ENCODE results near the gene SLC45A1. TPM values are rescaled to one million over a fixed set of nuclear protein-coding genes. Genes with fewer than 3 reads are reported as not detected.

The SLC45A1 gene
- total RNA-seq, 1 experiment from 2014 or later = not detected

DNA sequence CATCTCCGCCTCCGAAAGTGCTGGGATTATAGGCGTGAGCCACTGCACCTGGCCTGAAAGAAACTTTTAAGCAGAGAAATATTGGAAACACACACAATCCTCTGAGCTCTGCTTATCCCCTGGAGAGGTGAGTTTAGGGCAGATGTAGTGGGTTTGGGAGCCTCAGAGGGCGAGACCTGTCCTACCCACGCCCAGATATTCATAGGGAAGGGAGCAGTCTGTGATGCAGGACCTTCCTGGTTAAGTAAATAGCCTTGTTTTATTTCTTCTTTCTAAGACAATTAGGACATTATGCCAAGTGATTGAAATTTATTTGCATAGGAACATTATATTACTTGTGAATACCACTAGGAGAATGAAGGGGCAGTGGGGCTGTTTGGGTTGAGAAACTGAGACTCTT, 18.0 kb upstream of the SLC45A1 start:
- Histone ChIP-seq H3K27me3 (ENCODE audit: low read length) (no peaks in the 10 kb centered on the region), H2AFZ (ENCODE audit: low read length) (no peak overlapping the region), H3K4me3 (ENCODE audit: low read length) (no peak overlapping the region), H3K4me1 (ENCODE audit: low read length) (no peaks in the 10 kb centered on the region), H3K79me2 (ENCODE audit: low read length) (no peaks in the 10 kb centered on the region), H3K9me2 (replicated peaks; ENCODE audit: insufficient read depth, low read length) (no peaks in the 10 kb centered on the region), H3K27ac (ENCODE audit: low read length) (no peak overlapping the region), H4K20me1 (ENCODE audit: insufficient read depth, low read depth, low read length) (no peaks in the 10 kb centered on the region), H3K9me3 (ENCODE audit: low read length) (no peaks in the 10 kb centered on the region), H3K9ac (ENCODE audit: low read length) (no peak overlapping the region), H3K4me2 (ENCODE audit: low read depth, low read length, poor library complexity, severe bottlenecking) (no peak overlapping the region), H3K36me3 (ENCODE audit: insufficient read depth, low read length) (no peaks in the 10 kb centered on the region)
- DNase-seq = no peak

DNA sequence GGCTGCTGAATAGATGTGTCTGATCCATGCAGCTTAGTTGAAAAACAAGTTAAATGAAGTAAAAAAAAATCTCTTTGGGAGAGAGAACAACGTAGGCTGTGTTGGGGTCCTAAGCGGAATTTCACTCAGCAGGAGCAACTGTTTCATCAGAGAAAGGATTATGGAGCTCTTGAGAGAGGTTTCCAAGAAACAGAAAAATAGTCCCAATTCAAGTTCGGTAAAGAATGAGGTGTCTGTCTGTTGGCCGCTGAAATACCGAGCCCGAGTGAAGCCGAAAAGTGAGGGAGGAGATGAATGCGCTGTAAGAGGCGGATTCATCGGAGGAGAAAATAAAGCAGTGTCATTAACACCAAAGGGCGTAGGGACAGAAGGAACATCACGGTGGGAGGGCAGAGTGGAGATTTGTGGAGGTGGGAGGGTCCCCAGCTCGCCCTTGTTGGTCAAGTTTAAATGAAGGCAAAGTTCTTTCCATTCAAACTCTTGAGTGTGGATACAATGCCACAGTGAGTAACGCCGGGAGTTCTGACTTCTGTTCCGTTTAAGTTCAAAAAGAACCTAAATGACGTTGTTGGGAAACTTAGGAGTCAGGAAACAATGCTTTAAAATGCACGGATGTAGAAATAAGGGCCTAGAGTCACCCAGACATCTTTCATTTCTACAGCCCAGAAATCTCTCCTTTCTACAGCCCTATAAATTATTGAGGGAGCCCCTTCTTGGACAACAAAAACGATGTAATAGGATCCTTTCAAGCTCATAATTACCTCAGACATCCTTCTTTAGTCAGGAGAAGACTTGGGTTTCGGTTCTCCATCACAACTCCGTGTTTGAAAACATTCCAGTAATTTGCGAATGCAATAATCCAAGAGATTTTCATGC, 15.6 kb upstream of the SLC45A1 start:
- H3K36me3 ChIP-seq (ENCODE audit: insufficient read depth, low read length) = no peaks in the 10 kb centered on the region
- H4K20me1 ChIP-seq (ENCODE audit: insufficient read depth, low read depth, low read length) = no peaks in the 10 kb centered on the region

DNA sequence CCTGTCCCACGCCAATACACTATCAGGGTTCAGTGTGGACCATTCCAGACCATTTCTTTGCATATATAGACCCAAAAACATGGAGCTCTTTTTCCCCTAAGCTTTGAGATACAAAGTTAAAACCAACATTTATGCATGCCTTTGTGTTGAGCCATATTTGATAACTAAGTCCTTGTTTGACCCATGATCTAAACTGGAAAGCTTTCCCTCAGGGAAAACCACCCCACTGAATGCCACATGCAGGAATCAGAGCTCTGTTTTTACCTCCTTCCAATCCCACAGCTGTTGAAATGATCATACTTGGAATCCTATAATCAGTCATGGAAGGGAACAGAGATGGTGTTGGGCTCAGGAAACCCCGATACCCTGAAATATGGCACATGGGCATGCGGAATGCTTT, 14.8 kb upstream of the SLC45A1 start:
- Histone ChIP-seq H2AFZ (ENCODE audit: low read length) (no peak overlapping the region), H3K36me3 (ENCODE audit: insufficient read depth, low read length) (no peaks in the 10 kb centered on the region), H4K20me1 (ENCODE audit: insufficient read depth, low read depth, low read length) (no peaks in the 10 kb centered on the region), H3K4me1 (ENCODE audit: low read length) (no peaks in the 10 kb centered on the region), H3K27ac (ENCODE audit: low read length) (no peak overlapping the region), H3K9me2 (replicated peaks; ENCODE audit: insufficient read depth, low read length) (no peaks in the 10 kb centered on the region), H3K4me2 (ENCODE audit: low read depth, low read length, poor library complexity, severe bottlenecking) (no peak overlapping the region), H3K79me2 (ENCODE audit: low read length) (no peaks in the 10 kb centered on the region), H3K9me3 (ENCODE audit: low read length) (no peaks in the 10 kb centered on the region), H3K27me3 (ENCODE audit: low read length) (no peaks in the 10 kb centered on the region), H3K9ac (ENCODE audit: low read length) (no peak overlapping the region), H3K4me3 (ENCODE audit: low read length) (no peak overlapping the region)
- DNase-seq = no peak

More for the DNA sequence above, 15.6 kb upstream of the SLC45A1 start:
- no peaks in the 10 kb centered on the region for H3K79me2 ChIP-seq (ENCODE audit: low read length)
- H3K9me3 ChIP-seq (ENCODE audit: low read length) = no peaks in the 10 kb centered on the region
- H3K27ac ChIP-seq (ENCODE audit: low read length) = no peak overlapping the region
- no peaks in the 10 kb centered on the region for H3K4me1 ChIP-seq (ENCODE audit: low read length)
- H3K4me3 ChIP-seq (ENCODE audit: low read length) = no peak overlapping the region
- no peak overlapping the region for H3K9ac ChIP-seq (ENCODE audit: low read length)
- no peaks in the 10 kb centered on the region for H3K27me3 ChIP-seq (ENCODE audit: low read length)
- no peaks in the 10 kb centered on the region for H3K9me2 ChIP-seq (replicated peaks; ENCODE audit: insufficient read depth, low read length)
- H3K4me2 ChIP-seq (ENCODE audit: low read depth, low read length, poor library complexity, severe bottlenecking) = no peak overlapping the region
- no peak for DNase-seq
- H2AFZ ChIP-seq (ENCODE audit: low read length) = no peak overlapping the region

DNA sequence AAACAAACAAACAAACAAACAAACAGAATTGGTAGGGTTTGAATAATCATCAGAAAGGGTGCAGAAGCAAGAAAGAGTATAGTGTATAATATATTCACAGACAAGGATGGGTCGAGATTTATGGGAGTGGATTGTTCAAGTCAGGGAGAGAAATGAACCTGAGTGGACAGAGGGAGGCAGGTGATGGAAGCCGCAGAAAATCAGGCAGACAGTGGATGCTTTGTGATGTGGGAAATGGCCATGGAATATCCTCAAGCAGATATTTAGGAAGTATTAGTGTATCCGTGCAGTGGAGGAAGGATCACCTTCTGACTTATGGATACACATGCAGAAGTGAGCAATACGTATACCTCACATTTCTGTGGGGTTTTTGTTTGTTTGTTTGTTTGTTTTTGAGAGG, 14.0 kb upstream of the SLC45A1 start:
- no peaks in the 10 kb centered on the region for H4K20me1 ChIP-seq (ENCODE audit: insufficient read depth, low read depth, low read length)

DNA sequence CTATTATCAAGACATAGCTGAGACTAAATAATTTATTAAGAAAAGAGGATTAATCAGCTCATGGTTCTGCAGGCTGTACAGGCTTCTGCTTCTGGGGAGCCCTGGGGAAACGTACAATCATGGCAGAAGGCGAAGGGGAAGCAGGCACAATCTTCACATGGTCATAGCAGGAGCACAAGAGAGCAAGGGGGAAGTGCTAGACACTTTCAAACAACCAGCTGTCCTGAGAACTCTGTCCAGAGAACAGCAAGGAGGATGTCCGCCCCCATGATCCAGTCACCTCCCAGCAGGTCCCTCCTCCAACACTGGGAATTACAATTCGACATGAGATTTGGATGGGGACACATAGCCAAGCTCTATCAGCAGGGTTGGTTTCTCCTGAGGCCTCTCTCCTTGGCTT, 10.3 kb upstream of the SLC45A1 start:
- no peak overlapping the region for H3K9ac ChIP-seq (ENCODE audit: low read length)
- no peak overlapping the region for H3K4me3 ChIP-seq (ENCODE audit: low read length)
- H3K9me2 ChIP-seq (replicated peaks; ENCODE audit: insufficient read depth, low read length) = no peaks in the 10 kb centered on the region
- H3K27me3 ChIP-seq (ENCODE audit: low read length) = no peaks in the 10 kb centered on the region
- no peak overlapping the region for H3K27ac ChIP-seq (ENCODE audit: low read length)
- no peaks in the 10 kb centered on the region for H3K79me2 ChIP-seq (ENCODE audit: low read length)
- no peaks in the 10 kb centered on the region for H3K4me1 ChIP-seq (ENCODE audit: low read length)
- H3K4me2 ChIP-seq (ENCODE audit: low read depth, low read length, poor library complexity, severe bottlenecking) = no peak overlapping the region
- no peaks in the 10 kb centered on the region for H3K36me3 ChIP-seq (ENCODE audit: insufficient read depth, low read length)
- no peaks in the 10 kb centered on the region for H3K9me3 ChIP-seq (ENCODE audit: low read length)
- DNase-seq = no peak
- H2AFZ ChIP-seq (ENCODE audit: low read length) = no peak overlapping the region
- H4K20me1 ChIP-seq (ENCODE audit: insufficient read depth, low read depth, low read length) = no peaks in the 10 kb centered on the region

More for the DNA sequence above, 14.0 kb upstream of the SLC45A1 start:
- Histone ChIP-seq H3K4me2 (ENCODE audit: low read depth, low read length, poor library complexity, severe bottlenecking) (no peak overlapping the region), H3K9ac (ENCODE audit: low read length) (no peak overlapping the region), H2AFZ (ENCODE audit: low read length) (no peak overlapping the region), H3K4me3 (ENCODE audit: low read length) (no peak overlapping the region), H3K4me1 (ENCODE audit: low read length) (no peaks in the 10 kb centered on the region), H3K9me3 (ENCODE audit: low read length) (no peaks in the 10 kb centered on the region), H3K27me3 (ENCODE audit: low read length) (no peaks in the 10 kb centered on the region), H3K9me2 (replicated peaks; ENCODE audit: insufficient read depth, low read length) (no peaks in the 10 kb centered on the region), H3K79me2 (ENCODE audit: low read length) (no peaks in the 10 kb centered on the region), H3K36me3 (ENCODE audit: insufficient read depth, low read length) (no peaks in the 10 kb centered on the region), H3K27ac (ENCODE audit: low read length) (no peak overlapping the region)
- DNase-seq = no peak

DNA sequence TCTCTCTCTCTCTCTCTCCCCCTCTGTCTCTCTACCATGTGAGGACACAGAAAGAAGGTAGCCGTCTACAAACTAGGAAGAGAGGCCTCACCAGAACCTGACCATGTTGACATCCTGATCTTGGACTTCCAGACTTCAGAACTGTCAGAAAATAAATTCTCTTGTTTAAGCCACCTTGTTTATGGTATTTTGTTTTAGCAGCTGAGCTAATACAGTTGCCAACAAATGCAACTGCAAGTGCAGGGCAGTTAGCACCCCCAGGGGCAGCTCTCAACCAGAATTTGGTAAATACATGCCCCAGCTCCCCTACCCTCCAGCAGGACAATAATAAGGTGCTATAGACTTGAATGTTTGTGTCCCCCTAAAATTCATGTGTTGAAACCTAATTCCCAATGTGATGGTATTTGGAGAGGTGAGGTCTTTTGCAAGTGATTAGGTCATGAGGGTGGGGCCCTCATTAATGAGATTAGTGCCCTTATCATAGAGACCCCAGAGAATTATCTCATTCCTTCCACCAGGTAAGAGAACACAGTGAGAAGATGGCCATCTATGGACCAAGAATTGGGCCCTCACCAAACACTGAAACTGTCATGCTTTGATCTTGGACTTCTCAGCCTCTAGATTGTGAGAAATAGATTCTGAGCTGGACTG, 6.7 kb upstream of the SLC45A1 start:
- DNase-seq = no peak
- Histone ChIP-seq H3K9ac (ENCODE audit: low read length) (no peak overlapping the region), H3K9me3 (ENCODE audit: low read length) (no peaks in the 10 kb centered on the region), H3K9me2 (replicated peaks; ENCODE audit: insufficient read depth, low read length) (no peaks in the 10 kb centered on the region), H3K27ac (ENCODE audit: low read length) (no peak overlapping the region), H3K27me3 (ENCODE audit: low read length) (no peaks in the 10 kb centered on the region), H4K20me1 (ENCODE audit: insufficient read depth, low read depth, low read length) (no peaks in the 10 kb centered on the region), H3K4me1 (ENCODE audit: low read length) (no peaks in the 10 kb centered on the region), H3K4me3 (ENCODE audit: low read length) (no peak overlapping the region), H2AFZ (ENCODE audit: low read length) (no peak overlapping the region), H3K4me2 (ENCODE audit: low read depth, low read length, poor library complexity, severe bottlenecking) (no peak overlapping the region), H3K79me2 (ENCODE audit: low read length) (no peaks in the 10 kb centered on the region), H3K36me3 (ENCODE audit: insufficient read depth, low read length) (no peaks in the 10 kb centered on the region)

DNA sequence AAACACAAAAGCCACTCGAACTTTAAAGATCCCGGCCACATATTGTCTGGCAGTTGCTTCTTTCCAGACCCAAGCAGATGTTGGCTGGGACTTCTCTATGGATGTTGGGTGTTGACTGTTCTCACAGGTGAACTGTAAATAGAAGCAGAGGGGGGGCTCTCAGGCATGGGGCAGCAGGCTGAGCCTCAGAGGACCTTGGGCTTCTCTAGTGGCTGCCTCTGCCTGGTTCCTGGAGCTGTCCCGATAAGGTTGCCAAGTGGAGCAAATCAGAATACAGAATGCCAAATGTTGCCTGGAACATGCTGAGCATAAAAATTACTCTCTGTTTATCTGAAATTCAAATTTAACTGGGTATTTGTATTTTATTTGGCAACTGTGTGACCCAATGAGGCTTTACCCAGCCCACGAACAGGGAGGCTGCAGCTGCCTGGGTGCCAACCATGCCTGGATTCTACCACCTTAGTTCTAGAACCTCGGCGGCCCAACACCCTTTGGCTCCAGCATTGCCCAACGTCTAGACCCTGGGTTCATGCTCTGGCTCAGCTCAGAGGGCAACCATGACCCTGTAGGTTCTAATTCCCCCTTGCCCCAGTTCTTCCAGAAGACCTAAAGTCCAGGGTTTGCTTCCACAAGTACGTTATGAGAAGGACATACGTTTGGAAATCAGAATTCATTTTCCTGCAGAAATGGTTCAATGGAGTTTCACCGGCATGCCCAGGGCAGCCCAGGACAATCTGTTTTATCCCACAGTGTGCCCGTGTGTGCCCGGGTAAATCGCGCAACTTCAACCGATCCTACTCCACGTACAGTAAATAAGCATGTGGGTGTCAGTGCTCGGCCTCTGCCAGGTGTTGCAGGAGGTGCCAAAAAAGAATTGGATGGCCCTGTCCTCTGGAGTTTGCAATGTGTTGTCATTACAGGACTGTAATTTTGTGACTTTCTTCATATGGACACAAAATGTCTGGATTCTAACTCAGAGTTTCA, 5.4 kb upstream of the SLC45A1 start:
- no peak overlapping the region for H3K4me2 ChIP-seq (ENCODE audit: low read depth, low read length, poor library complexity, severe bottlenecking)
- H3K9ac ChIP-seq (ENCODE audit: low read length) = no peak overlapping the region
- H3K27me3 ChIP-seq (ENCODE audit: low read length) = no peaks in the 10 kb centered on the region
- no peak overlapping the region for H3K27ac ChIP-seq (ENCODE audit: low read length)
- no peaks in the 10 kb centered on the region for H3K4me1 ChIP-seq (ENCODE audit: low read length)
- no peaks in the 10 kb centered on the region for H3K9me2 ChIP-seq (replicated peaks; ENCODE audit: insufficient read depth, low read length)
- no peaks in the 10 kb centered on the region for H3K79me2 ChIP-seq (ENCODE audit: low read length)
- no peak overlapping the region for H2AFZ ChIP-seq (ENCODE audit: low read length)
- no peaks in the 10 kb centered on the region for H3K36me3 ChIP-seq (ENCODE audit: insufficient read depth, low read length)
- no peaks in the 10 kb centered on the region for H4K20me1 ChIP-seq (ENCODE audit: insufficient read depth, low read depth, low read length)
- no peak overlapping the region for H3K4me3 ChIP-seq (ENCODE audit: low read length)
- DNase-seq = no peak
- no peaks in the 10 kb centered on the region for H3K9me3 ChIP-seq (ENCODE audit: low read length)

DNA sequence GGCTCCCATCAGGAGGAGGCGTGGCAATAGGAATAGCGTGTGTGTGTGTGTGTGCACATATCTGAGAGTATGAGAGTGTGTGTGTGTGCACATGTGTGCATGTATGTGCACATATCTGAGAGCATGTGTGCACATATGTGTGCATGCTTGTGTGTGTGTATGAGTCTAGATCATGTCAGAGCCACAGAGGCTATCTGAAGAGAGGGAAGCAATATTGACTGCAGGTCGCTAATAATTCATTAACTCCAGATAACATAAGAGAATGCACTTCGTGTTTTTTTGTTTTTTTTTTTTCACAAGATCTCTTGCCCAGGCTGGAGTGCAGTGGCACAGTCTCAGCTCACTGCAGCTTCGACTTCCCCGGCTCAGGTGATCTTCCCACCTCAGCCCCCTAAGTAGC, 4.7 kb upstream of the SLC45A1 start:
- Histone ChIP-seq H3K27me3 (ENCODE audit: low read length) (no peaks in the 10 kb centered on the region), H3K4me2 (ENCODE audit: low read depth, low read length, poor library complexity, severe bottlenecking) (no peak overlapping the region), H3K27ac (ENCODE audit: low read length) (no peak overlapping the region), H2AFZ (ENCODE audit: low read length) (no peak overlapping the region), H3K9me3 (ENCODE audit: low read length) (no peaks in the 10 kb centered on the region), H3K4me3 (ENCODE audit: low read length) (no peak overlapping the region), H3K79me2 (ENCODE audit: low read length) (no peaks in the 10 kb centered on the region), H3K9me2 (replicated peaks; ENCODE audit: insufficient read depth, low read length) (no peaks in the 10 kb centered on the region), H3K36me3 (ENCODE audit: insufficient read depth, low read length) (no peaks in the 10 kb centered on the region), H3K4me1 (ENCODE audit: low read length) (no peaks in the 10 kb centered on the region), H3K9ac (ENCODE audit: low read length) (no peak overlapping the region), H4K20me1 (ENCODE audit: insufficient read depth, low read depth, low read length) (no peaks in the 10 kb centered on the region)
- DNase-seq = no peak
